Effector CD8-positive, alpha-beta T cell (primary cell): ENCODE data around the gene GNAT1.

Experiments used
- DNase-seq: peaks from one replicate; lab custom pipeline; 2025; lab: John Stamatoyannopoulos, UW

The GNAT1 gene

GRCh38 chr3:50162034-50162883, 29.2 kb upstream of the GNAT1 start:
- DNase-seq, result no peak

GRCh38 chr3:50163572-50164455, 27.6 kb upstream of the GNAT1 start:
- DNase-seq, result no peak

GRCh38 chr3:50164481-50164880, 26.9 kb upstream of the GNAT1 start:
- no peak for DNase-seq

DNA sequence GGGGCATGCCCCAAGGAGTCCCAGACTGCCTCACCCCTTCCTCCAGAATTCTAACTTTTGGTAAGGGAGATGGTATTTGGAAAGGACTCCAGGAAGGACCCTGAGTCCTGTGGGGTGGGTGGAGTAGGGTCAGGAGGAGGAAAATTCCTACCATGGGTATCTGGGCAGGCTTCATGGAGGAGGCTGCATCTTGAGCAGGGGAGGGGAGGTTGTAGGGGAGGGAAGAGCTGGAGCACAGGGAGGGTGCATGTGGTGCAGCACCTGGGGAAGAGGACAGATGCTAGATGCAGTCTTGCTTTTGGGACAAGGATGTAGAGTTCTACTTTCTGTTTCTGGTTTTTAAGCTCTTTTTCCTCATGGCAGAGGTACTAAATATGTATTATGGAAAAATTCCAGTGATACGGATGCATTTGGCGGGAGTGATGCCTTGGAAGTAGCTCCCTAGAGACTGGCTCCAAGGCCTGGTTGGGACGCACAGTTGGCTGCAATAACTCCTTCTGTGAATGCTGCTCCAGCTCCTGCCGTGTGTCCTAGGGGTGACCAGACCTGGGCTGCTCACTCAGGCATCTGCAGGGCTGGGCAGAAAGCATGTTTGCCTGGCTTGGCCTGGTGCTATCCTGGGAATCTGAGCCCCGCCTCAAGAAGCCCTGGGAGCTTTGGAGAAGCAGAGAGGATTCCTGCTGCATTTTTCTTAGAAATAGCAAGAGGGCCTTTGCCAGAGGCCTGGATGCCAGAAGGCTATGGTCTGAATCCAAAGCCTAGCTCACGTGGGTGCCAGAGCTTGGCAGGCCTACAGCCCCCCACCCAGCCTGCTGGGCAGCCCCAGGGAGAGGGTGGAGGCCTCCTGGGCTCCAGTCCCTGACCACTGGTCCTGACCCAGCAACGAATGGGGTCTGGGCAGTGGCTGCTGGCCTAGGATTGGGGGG, 26.2 kb upstream of the GNAT1 start:
- DNase-seq, result no peak

DNA sequence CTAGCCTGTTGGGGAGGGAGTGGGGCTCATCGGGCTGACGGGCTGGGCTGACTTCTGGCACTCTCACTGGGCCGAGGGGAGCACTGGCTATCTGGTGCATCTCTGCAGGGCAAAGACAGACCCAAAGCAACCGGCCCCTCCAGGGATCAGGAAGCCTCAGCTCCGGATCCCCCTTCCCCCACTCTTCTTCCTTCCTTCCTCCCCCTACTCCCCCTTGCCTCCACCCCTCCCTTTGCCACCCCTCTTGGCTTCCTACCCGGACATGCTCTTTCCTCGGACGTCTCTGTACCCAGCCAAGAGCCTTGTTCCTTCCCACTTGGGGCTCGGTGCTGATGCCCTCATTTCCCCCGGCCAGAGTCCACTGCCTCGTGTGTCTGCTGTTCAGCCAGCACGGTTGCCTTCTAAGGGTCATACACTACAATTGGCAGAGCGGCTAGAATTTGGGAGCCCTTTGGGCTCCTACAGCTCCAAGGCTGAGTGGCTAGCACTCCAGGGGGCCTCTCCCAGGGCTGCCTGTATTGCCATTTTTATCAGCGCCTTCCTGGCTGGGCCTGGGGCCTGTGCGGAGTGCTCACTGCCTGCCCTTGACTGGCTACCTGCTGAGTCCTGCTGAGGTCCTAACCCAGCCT, 25.4 kb upstream of the GNAT1 start:
- no peak for DNase-seq

GRCh38 chr3:50166620-50167019, 24.8 kb upstream of the GNAT1 start:
- DNase-seq, result no peak

- no peak for DNase-seq
These were observed 24.2 kb upstream of the GNAT1 start for GRCh38 chr3:50167069-50167840.

DNA sequence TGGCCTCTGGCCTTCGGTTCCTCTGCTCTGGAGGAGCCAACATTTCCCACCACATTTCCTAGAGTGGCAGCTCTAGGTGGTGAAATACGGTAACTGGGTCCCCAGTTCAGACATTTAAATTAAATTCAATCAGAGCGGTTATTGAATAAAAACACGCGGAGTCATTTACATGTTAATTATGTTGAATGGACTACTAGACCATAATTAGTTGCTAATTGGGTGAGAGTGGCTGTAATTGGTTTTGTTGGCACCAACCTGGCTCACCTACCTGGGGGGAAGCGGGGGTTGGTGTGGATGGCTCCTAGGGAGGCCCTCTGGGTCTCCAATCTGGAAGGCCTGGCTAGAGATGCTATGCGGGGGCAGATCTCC, 23.6 kb upstream of the GNAT1 start:
- no peak for DNase-seq

DNA sequence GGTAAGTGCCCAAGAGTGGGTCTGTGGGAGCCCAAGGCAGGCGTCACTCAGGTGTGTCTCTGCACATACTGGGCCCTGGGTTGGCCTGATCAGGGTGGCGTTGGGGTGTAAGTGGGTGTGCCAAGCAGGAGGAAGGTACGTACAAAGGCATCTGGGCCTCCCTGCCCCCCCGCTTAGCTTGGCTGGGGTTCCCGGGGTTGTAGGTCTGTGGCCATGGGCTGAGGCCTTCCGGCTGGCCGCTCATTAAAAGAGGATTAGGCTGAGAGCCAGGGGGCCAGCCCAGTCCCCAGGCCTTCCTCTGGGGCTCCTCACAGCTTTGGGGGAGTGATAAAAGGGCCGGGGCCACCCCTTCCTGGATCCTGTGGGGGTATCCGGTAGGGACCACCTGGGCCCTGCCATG, 23.0 kb upstream of the GNAT1 start:
- no peak for DNase-seq

GRCh38 chr3:50168791-50169190, 22.6 kb upstream of the GNAT1 start:
- no peak for DNase-seq

- no peak for DNase-seq
These were observed 22.1 kb upstream of the GNAT1 start for GRCh38 chr3:50169232-50169832.

DNA sequence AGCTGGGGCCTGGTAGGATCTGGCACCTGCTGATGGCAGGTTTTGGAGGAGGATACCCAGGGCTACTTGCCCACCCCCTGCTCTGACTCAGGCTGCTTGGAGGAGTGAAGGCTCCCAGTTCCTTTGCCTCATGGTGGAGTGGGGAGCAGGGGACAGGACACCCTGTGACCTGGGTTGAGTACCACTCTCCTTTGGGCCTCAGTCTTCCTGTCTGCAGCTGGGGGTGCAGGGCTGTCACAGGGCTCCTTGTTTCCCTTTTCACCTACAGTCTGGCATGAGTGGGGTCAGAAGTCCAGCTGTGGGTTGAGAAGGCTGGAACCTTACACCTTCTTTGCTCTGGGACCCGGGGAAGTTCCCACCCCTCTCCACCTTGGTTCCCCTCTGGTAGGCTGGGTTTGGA, 21.6 kb upstream of the GNAT1 start:
- no peak for DNase-seq

- DNase-seq, result no peak
These were observed 20.7 kb upstream of the GNAT1 start for GRCh38 chr3:50170689-50171088.

DNA sequence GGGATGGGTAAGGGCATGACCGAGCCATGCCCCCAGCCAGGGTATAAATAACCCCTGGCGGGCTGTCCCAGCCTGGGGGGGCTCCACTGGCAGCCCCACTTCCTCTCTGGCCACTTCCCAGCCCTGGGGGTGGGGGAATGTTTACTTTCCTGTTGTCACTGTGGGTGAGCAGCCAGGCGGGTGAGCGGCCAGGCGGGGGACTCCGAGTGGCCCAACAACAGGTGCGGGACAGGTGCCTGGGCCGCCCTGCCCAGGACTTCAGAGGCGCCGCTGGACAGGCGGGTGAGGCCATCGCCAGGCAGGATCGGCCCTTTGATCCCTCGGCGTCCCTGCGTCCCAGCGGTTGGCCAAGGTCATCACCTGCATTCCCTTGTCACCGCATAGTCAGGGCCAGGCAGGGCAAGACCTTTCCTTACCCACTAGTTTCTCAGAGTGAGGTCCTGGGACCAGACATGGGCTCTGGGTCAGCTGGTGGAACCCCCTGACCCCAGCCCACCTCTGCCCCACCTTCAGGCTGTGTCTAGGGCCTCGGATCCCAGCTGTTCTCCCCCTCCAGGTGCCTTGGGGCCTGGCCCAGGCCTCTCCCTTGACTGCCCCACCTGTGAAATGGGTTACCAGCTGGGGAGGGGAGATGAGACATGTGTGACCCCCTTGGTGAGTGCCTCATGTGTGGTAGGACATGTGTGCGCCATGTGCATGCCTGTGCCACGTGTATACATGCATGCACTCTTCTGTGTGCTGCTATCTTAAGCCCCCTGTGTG, 19.7 kb upstream of the GNAT1 start:
- no peak for DNase-seq

GRCh38 chr3:50172626-50173220, 18.7 kb upstream of the GNAT1 start:
- DNase-seq, result no peak

DNA sequence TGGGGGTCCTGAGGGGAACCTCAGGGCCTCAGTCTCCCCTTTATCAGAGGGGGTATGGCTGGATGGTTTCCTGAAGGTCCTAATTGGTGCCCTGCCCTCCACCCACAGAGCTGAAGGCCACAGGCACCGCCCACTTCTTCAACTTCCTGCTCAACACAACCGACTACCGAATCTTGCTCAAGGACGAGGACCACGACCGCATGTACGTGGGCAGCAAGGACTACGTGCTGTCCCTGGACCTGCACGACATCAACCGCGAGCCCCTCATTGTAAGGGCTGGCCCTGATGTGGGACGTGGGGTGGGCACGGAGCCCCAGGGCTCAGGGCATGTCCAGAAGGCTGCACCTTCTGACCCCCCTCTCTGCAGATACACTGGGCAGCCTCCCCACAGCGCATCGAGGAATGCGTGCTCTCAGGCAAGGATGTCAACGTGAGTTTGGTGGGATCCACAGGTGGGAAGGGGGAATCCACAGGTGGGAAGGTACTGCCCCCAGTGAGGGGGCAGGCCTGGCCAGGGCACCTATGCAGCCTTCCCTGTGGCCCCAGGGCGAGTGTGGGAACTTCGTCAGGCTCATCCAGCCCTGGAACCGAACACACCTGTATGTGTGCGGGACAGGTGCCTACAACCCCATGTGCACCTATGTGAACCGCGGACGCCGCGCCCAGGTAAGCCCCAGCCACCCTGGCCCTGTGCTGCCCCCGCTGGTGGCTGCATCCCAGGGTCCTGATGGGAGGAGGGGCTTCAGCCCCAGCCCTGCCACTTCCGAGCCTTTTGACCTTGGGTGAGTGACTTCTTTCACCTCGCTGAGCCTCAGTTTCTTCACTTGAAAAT, 17.5 kb upstream of the GNAT1 start:
- DNase-seq, result no peak

GRCh38 chr3:50174517-50174895, 16.9 kb upstream of the GNAT1 start:
- DNase-seq, result no peak

DNA sequence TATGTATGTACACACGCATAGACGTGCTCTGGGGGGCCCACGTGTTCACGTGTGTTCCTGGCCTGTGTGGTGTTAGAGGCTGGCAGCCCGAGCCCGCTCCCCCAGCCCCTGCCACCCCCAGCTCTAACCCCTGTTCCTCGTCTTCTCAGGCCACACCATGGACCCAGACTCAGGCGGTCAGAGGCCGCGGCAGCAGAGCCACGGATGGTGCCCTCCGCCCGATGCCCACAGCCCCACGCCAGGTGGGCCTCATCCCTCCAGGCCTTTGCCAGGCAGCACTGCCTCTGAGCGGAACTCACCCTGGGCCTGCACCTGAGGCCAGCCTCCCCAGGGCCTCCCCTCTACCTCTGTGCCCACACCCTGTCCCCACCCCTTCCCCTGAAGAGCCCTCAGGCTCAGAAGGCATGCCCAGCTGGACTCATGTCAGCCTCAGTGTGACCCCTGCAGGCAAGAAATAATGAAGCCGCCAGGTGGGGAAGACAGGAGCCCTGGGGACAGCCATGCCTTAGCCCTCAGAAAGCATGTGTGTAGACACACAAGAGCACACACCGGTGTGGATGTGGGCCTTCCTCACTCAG, 16.4 kb upstream of the GNAT1 start:
- DNase-seq, result no peak
